K562 (cell line): ENCODE data around the gene ZNF428. TPM values are rescaled to one million over a fixed set of nuclear protein-coding genes. Genes with fewer than 3 reads are reported as not detected.

Experiments used
- BCLAF1 ChIP-seq, 2 experiments: fragments of 450-650 bp in 1 of 2; IDR thresholded peaks; 2 replicates each; pipeline ENCODE4 v1.6.1; 2011 to 2017; ENCODE audit warnings: low read depth in 2 of 2, antibody characterized with exemption in 1 of 2, borderline replicate concordance in 1 of 2, low read length in 1 of 2, mild to moderate bottlenecking in 1 of 2, mixed read lengths in 1 of 2; ENCODE audit not compliant: control insufficient read depth in 1 of 2
- CREB1 ChIP-seq, 2 experiments: sonication (generic) in 1 of 2; formaldehyde crosslinking in 1 of 2; IDR thresholded peaks; 2 replicates each; pipeline versions ENCODE4 v1.6.1 to v1.8.0; 2012 to 2022; ENCODE audit warnings: inconsistent platforms in 1 of 2, mild to moderate bottlenecking in 1 of 2, missing genetic modification reagents in 1 of 2, moderate library complexity in 1 of 2
- DMBX1 ChIP-seq: fragments of 250-450 bp; sonication (Bioruptor Pico); IDR thresholded peaks from 2 replicates; pipeline ENCODE4 v1.8.0; 2022; ENCODE audit warnings: inconsistent platforms, mild to moderate bottlenecking, moderate library complexity, borderline replicate concordance
- ETS1 ChIP-seq: conservative IDR thresholded peaks from 2 replicates; pipeline ENCODE4 v1.6.1; 2011; ENCODE audit warnings: low read depth, mild to moderate bottlenecking, low read length; ENCODE audit not compliant: control insufficient read depth
- SNIP1 ChIP-seq: fragments of 450-650 bp; IDR thresholded peaks from 2 replicates; pipeline ENCODE4 v1.7.1; 2017; ENCODE audit warnings: low read depth, mild to moderate bottlenecking
- ZNF551 ChIP-seq: fragments of 250-450 bp; sonication (Bioruptor Pico); IDR thresholded peaks from 2 replicates; pipeline ENCODE4 v1.5.0; 2021; ENCODE audit warnings: mild to moderate bottlenecking, moderate library complexity
- polyA plus RNA-seq, 8 experiments: library from polyadenylated mRNA; depleted of rRNA in 4 of 8; stranded (reverse) in 5 of 8; unstranded in 3 of 8; fragments of >200 nt; fragmentation: Nextera tagmentation in 2 of 8; fragmentation: Illumina TruSeq in 1 of 8; extraction: Ambion mirVana in 2 of 8; extraction: Trizol in 1 of 8; gene quantifications; 2 replicates each; pipeline versions ENCODE4 v1.2.1 to v1.2.3, GENCODE V29; 2011 to 2014; ENCODE audit warnings: inconsistent platforms in 1 of 8, missing spikeins in 1 of 8
- total RNA-seq, 7 experiments: library from RNA; depleted of rRNA in 6 of 7; stranded (reverse); fragments of >200 nt in 6 of 7; fragmentation: Illumina TruSeq in 2 of 7; extraction: Trizol in 2 of 7; gene quantifications; 2 replicates each; pipeline versions ENCODE4 v1.2.1 to v1.2.3, GENCODE V29; 2011 to 2021; ENCODE audit warnings: low replicate concordance in 1 of 7

The ZNF428 gene
- total and polyA plus RNA-seq, 9 of the 15 experiments (the other 6 are each of a cell fraction or from before 2014, with no cell fraction given): 0.15 to 85.7 (median 15.9) TPM

GRCh38 chr19:43618921-43619261 lies 538 bp downstream of the ZNF428 start (continued):
- TF ChIP-seq CREB1 (IDR thresholded peaks at IDR 0.05): no peak
- no peak for TF ChIP-seq CREB1 (CRISPR knock-in tag; IDR thresholded peaks at IDR 0.05)
- TF ChIP-seq ZNF551: no peak
- no peak for TF ChIP-seq SNIP1
- no peak for TF ChIP-seq ETS1
- TF ChIP-seq BCLAF1 (IDR thresholded peaks at IDR 0.05; ENCODE audit: borderline replicate concordance in 1 of 2, control insufficient read depth in 1 of 2, low read depth in 2 of 2, low read length in 1 of 2): no peak
- TF ChIP-seq DMBX1 (CRISPR knock-in tag): peak; percentile 42
